HCT116 (cell line): ENCODE data around the gene VASH1. TPM values are rescaled to one million over a fixed set of nuclear protein-coding genes. Genes with fewer than 3 reads are reported as not detected.

Source experiments
- ATAC-seq: fragments of 200-7000 bp; cut with Tn5 transposase; 2 replicates; pipeline ENCODE4 v1.9.1; 2020; ENCODE audit warnings: mild to moderate bottlenecking, moderate library complexity
- BruUV-seq: library from RNA; stranded (reverse); fragments of 400-500 nt; replicated peaks from 2 replicates; lab custom pipeline; 2021; lab: Mats Ljungman, UMichigan
- CTCF ChIA-PET: fragments of 300-600 bp; sonication (Branson Sonifier 250); formaldehyde crosslinking; loops from one replicate; lab custom pipeline; 2021; ENCODE audit warnings: antibody characterized with exemption; lab: Charles Lee
- POLR2A ChIA-PET: fragments of 300-600, 350-600 bp; sonication (Branson Sonifier 250); formaldehyde crosslinking; loops from one replicate; lab custom pipeline; 2021; ENCODE audit warnings: antibody characterized with exemption; lab: Charles Lee
- RAD21 ChIA-PET, 2 experiments: fragments of 300-600 bp; sonication (Branson Sonifier 250); formaldehyde crosslinking; loops; one replicate each; lab custom pipeline; 2023; ENCODE audit warnings: low total read pairs in 2 of 2; ENCODE audit not compliant: uncharacterized antibody in 2 of 2, unreplicated experiment in 2 of 2, low non-redundant PET in 1 of 2; lab: Charles Lee
- DNase-seq: peaks from one replicate; pipeline ENCODE4 v3.0.0-alpha.2; 2010; ENCODE audit warnings: low read depth, low spot score
- H2AFZ ChIP-seq: fragments of 200-600 bp; shearing (Covaris generic), sonication (generic); 2 replicates; pipeline ENCODE4 v1.6.1; 2017; ENCODE audit warnings: low read depth, mixed run types, mixed read lengths, antibody characterized with exemption, low read length; ENCODE audit not compliant: poor library complexity, severe bottlenecking
- H3K27ac ChIP-seq: 2 replicates; pipeline ENCODE4 v1.5.1; 2012; ENCODE audit warnings: low read depth, low read length
- H3K27me3 ChIP-seq: fragments of 200-600 bp; sonication (generic); 2 replicates; pipeline ENCODE4 v1.6.1; 2016; ENCODE audit warnings: mixed run types, low read length, mixed read lengths; ENCODE audit not compliant: insufficient read depth
- H3K36me3 ChIP-seq, 2 experiments: fragments of 200-500 bp in 1 of 2; fragments of 200-600 bp in 1 of 2; sonication (Bioruptor generic) in 1 of 2; sonication (generic) in 1 of 2; 2 replicates each; pipeline versions ENCODE4 v1.5.1 to v1.6.1; 2014 to 2016; ENCODE audit warnings: low read length in 2 of 2, inconsistent platforms in 1 of 2, mixed read lengths in 1 of 2, mixed run types in 1 of 2; ENCODE audit not compliant: insufficient read depth in 2 of 2, control insufficient read depth in 1 of 2
- H3K4me1 ChIP-seq, 2 experiments: fragments of 200-600 bp in 1 of 2; sonication (generic) in 1 of 2; 2 replicates each; pipeline versions ENCODE4 v1.5.1 to v1.6.1; 2012 to 2017; ENCODE audit warnings: low read length in 2 of 2, inconsistent platforms in 1 of 2, mild to moderate bottlenecking in 1 of 2, mixed read lengths in 1 of 2, mixed run types in 1 of 2, moderate library complexity in 1 of 2; ENCODE audit not compliant: insufficient read depth in 2 of 2, control insufficient read depth in 1 of 2
- H3K4me2 ChIP-seq: fragments of 200-600 bp; sonication (generic); 2 replicates; pipeline ENCODE4 v1.6.1; 2017; ENCODE audit warnings: mixed run types, low read length, mixed read lengths
- H3K4me3 ChIP-seq, 2 experiments: fragments of 200-600 bp in 1 of 2; sonication (generic) in 1 of 2; replicated peaks in 1 of 2; 2 replicates each; pipeline ENCODE4 v1.5.1; 2011 to 2016; ENCODE audit warnings: low read length in 2 of 2, control low read depth in 1 of 2, low read depth in 1 of 2, mild to moderate bottlenecking in 1 of 2, mixed read lengths in 1 of 2, mixed run types in 1 of 2
- H3K79me2 ChIP-seq: fragments of 200-600 bp; sonication (generic); 2 replicates; pipeline ENCODE4 v1.6.1; 2017; ENCODE audit warnings: mild to moderate bottlenecking, mixed run types, low read length, moderate library complexity, mixed read lengths; ENCODE audit not compliant: insufficient read depth
- H3K9ac ChIP-seq: fragments of 200-600 bp; sonication (generic); 2 replicates; pipeline ENCODE4 v1.6.1; 2016; ENCODE audit warnings: low read length, mixed read lengths
- H3K9me2 ChIP-seq: fragments of 200-600 bp; sonication (generic), shearing (Covaris generic); 2 replicates; pipeline ENCODE4 v1.6.1; 2017; ENCODE audit warnings: mixed run types, mild to moderate bottlenecking, moderate library complexity; ENCODE audit not compliant: insufficient read depth
- H3K9me3 ChIP-seq, 2 experiments: fragments of 200-500 bp in 1 of 2; fragments of 200-600 bp in 1 of 2; sonication (Bioruptor generic) in 1 of 2; sonication (generic) in 1 of 2; 2 replicates each; pipeline ENCODE4 v1.6.1; 2014 to 2017; ENCODE audit warnings: low read length in 2 of 2, mixed read lengths in 2 of 2, inconsistent platforms in 1 of 2, low read depth in 1 of 2, mild to moderate bottlenecking in 1 of 2, mixed run types in 1 of 2, moderate library complexity in 1 of 2; ENCODE audit not compliant: control insufficient read depth in 1 of 2, insufficient read depth in 1 of 2
- H4K20me1 ChIP-seq: fragments of 200-600 bp; sonication (generic), shearing (Covaris generic); 2 replicates; pipeline ENCODE4 v1.6.1; 2017; ENCODE audit warnings: mixed run types, mild to moderate bottlenecking, moderate library complexity; ENCODE audit not compliant: insufficient read depth
- ATF3 ChIP-seq: IDR thresholded peaks from 2 replicates; pipeline ENCODE4 v1.6.1; 2012
- CBX3 ChIP-seq: IDR thresholded peaks from 2 replicates; pipeline ENCODE4 v1.6.1; 2012; ENCODE audit warnings: low read depth
- CTCF ChIP-seq, 3 experiments: fragments of 200-600 bp in 1 of 3; sonication (generic) in 1 of 3; IDR thresholded peaks in 2 of 3; conservative IDR thresholded peaks in 1 of 3; 2 replicates each; pipeline ENCODE4 v1.5.1; 2012 to 2017; ENCODE audit warnings: low read depth in 2 of 3, low read length in 2 of 3, antibody characterized with exemption in 1 of 3, borderline replicate concordance in 1 of 3, control low read depth in 1 of 3, mild to moderate bottlenecking in 1 of 3, mixed read lengths in 1 of 3, mixed run types in 1 of 3, moderate library complexity in 1 of 3; ENCODE audit not compliant: insufficient read depth in 1 of 3
- EGR1 ChIP-seq: IDR thresholded peaks from 2 replicates; pipeline ENCODE4 v1.6.1; 2012; ENCODE audit warnings: low read depth
- ELF1 ChIP-seq: IDR thresholded peaks from 2 replicates; pipeline ENCODE4 v1.6.1; 2012; ENCODE audit warnings: low read depth, borderline replicate concordance
- EZH2 ChIP-seq: fragments of 200-600 bp; sonication (generic); IDR thresholded peaks from 2 replicates; pipeline ENCODE4 v1.6.1; 2017; ENCODE audit warnings: antibody characterized with exemption, mixed run types
- EZH2phosphoT487 ChIP-seq: fragments of 200-600 bp; IDR thresholded peaks from 2 replicates; pipeline ENCODE4 v1.6.1; 2018; ENCODE audit warnings: antibody characterized with exemption, borderline replicate concordance
- FOSL1 ChIP-seq: IDR thresholded peaks from 2 replicates; pipeline ENCODE4 v1.6.1; 2012; ENCODE audit warnings: low read depth
- JUND ChIP-seq: IDR thresholded peaks from 2 replicates; pipeline ENCODE4 v1.6.1; 2012
- MAX ChIP-seq: IDR thresholded peaks from 2 replicates; pipeline ENCODE4 v1.6.1; 2012
- POLR2AphosphoS5 ChIP-seq: IDR thresholded peaks from 2 replicates; pipeline ENCODE4 v1.6.1; 2011; ENCODE audit warnings: mild to moderate bottlenecking, low read depth, low read length, moderate library complexity
- RAD21 ChIP-seq: IDR thresholded peaks from 2 replicates; pipeline ENCODE4 v1.6.1; 2012; ENCODE audit warnings: low read depth, mild to moderate bottlenecking
- SIN3A ChIP-seq: IDR thresholded peaks from 2 replicates; pipeline ENCODE4 v1.6.1; 2012; ENCODE audit warnings: low read depth
- SP1 ChIP-seq: IDR thresholded peaks from 2 replicates; pipeline ENCODE4 v1.6.1; 2012; ENCODE audit warnings: low read depth
- SRF ChIP-seq: IDR thresholded peaks from 2 replicates; pipeline ENCODE4 v1.6.1; 2012; ENCODE audit warnings: low read depth
- ZNF274 ChIP-seq: fragments of 200-500 bp; sonication (Bioruptor generic); IDR thresholded peaks from 2 replicates; pipeline ENCODE4 v1.6.1; 2014; ENCODE audit warnings: mild to moderate bottlenecking, low read depth, low read length, inconsistent platforms
- intact Hi-C: fragments of 100-400 bp; cut with micrococcal nuclease; formaldehyde crosslinking; loops from 2 replicates; pipeline ENCODE4 v1.10.0; 2022
- total RNA-seq: library from RNA; stranded (reverse); gene quantifications from one replicate; pipeline ENCODE4 v1.2.1, GENCODE V29; 2021; ENCODE audit not compliant: unreplicated experiment
- TF ChIP-seq, protein P1 (sequence below): IDR thresholded peaks from 2 replicates; pipeline ENCODE4 v1.6.1; 2011; ENCODE audit warnings: mild to moderate bottlenecking, low read length, moderate library complexity; ENCODE audit not compliant: insufficient replicate concordance; ENCODE audit errors: extremely low read depth

The VASH1 gene
- total RNA-seq, 1 experiment from 2014 or later: 13.3 TPM

GRCh38 chr14:76756371-76756750, 4.9 kb upstream of the VASH1 start:
- Histone ChIP-seq H2AFZ (no peak overlapping the region), H3K9me3 (no peaks in the 10 kb centered on the region), H3K27me3 (0 out of 2 replicates have a peak, but pooled peaks cover 7% of the 10 kb centered on the region), H3K4me2 (no peak overlapping the region), H4K20me1 (no peaks in the 10 kb centered on the region), H3K36me3 (no peaks in the 10 kb centered on the region), H3K4me3 (no peak overlapping the region), H3K4me1 (peaks cover 2 to 5% of the 10 kb centered on the region in 2 experiments; a peak in 3 of 4 replicates), H3K9me2 (no peaks in the 10 kb centered on the region), H3K27ac (no peak overlapping the region), H3K79me2 (no peaks in the 10 kb centered on the region), H3K9ac (no peak overlapping the region)
- POLR2A ChIA-PET: no interaction called here
- ATAC-seq: no peak
- CTCF ChIA-PET: no interaction called here
- TF ChIP-seq ELF1 (no peak), CTCF (IDR thresholded peaks at IDR 0.05 in 2 of 3, conservative IDR thresholded peaks at IDR 0.05 in 1 of 3; ENCODE audit: borderline replicate concordance in 1 of 3, insufficient read depth in 1 of 3, low read depth in 2 of 3, low read length in 2 of 3) (no peak)
- BruUV-seq: no TSS peak
- RAD21 ChIA-PET: no interaction called here
- intact Hi-C loops: no loop called here
- no peak for DNase-seq

DNA sequence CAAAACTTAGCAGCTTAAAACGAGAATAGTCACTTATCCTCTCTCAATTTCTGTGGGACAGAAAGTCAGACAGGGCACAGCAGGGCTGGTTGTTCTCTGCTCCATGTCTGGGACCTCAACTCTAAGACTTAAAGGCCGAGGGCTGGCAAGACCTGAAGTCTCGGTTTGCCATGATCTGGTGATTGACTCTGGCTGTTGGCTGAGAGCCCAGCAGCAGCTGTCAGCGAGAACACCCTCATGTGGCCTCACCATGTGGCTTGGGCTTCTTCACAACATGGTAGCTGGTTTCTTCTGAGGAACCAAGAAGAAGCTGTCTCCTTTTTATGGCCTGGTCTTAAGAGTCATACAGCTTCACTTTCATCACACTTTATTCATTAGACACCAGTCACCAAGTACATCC, 1.7 kb upstream of the VASH1 start:
- BruUV-seq: no TSS peak
- TF ChIP-seq SIN3A: no peak
- TF ChIP-seq SRF: no peak
- TF ChIP-seq RAD21: no peak
- TF ChIP-seq EGR1: no peak
- TF ChIP-seq EZH2phosphoT487: no peak
- TF ChIP-seq ATF3: no peak
- no peak for TF ChIP-seq MAX
- no peak for TF ChIP-seq SP1
- TF ChIP-seq, protein P1, sequence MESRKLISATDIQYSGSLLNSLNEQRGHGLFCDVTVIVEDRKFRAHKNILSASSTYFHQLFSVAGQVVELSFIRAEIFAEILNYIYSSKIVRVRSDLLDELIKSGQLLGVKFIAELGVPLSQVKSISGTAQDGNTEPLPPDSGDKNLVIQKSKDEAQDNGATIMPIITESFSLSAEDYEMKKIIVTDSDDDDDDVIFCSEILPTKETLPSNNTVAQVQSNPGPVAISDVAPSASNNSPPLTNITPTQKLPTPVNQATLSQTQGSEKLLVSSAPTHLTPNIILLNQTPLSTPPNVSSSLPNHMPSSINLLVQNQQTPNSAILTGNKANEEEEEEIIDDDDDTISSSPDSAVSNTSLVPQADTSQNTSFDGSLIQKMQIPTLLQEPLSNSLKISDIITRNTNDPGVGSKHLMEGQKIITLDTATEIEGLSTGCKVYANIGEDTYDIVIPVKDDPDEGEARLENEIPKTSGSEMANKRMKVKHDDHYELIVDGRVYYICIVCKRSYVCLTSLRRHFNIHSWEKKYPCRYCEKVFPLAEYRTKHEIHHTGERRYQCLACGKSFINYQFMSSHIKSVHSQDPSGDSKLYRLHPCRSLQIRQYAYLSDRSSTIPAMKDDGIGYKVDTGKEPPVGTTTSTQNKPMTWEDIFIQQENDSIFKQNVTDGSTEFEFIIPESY: no peak
- TF ChIP-seq JUND: no peak
- TF ChIP-seq EZH2: no peak
- TF ChIP-seq ELF1: no peak
- no peak for TF ChIP-seq CBX3
- no peak for TF ChIP-seq ZNF274
- no peak for TF ChIP-seq POLR2AphosphoS5
- TF ChIP-seq FOSL1: no peak

More for the DNA sequence above, 1.7 kb upstream of the VASH1 start:
- H3K79me2 ChIP-seq: no peaks in the 10 kb centered on the region
- ATAC-seq (no peak), DNase-seq (no peak)
- intact Hi-C loops: no loop called here
- H3K36me3 ChIP-seq: no peaks in the 10 kb centered on the region
- no peaks in the 10 kb centered on the region for H3K27me3 ChIP-seq
- ChIA-PET RAD21 (no interaction called here), CTCF (no interaction called here), POLR2A (no interaction called here)
- H3K9me3 ChIP-seq: no peaks in the 10 kb centered on the region
- H4K20me1 ChIP-seq: no peaks in the 10 kb centered on the region
- no peak overlapping the region for H3K9ac ChIP-seq
- H3K4me1 ChIP-seq: peaks cover 9 to 16% of the 10 kb centered on the region in 2 experiments
- no peak overlapping the region for H3K27ac ChIP-seq
- no peak overlapping the region for H3K4me2 ChIP-seq
- no peaks in the 10 kb centered on the region for H3K9me2 ChIP-seq
- H2AFZ ChIP-seq: no peak overlapping the region
- H3K4me3 ChIP-seq: no peak overlapping the region
